ENCODE data around the gene TSPAN9.

GRCh38 chr12:3140284-3140683, 63.1 kb downstream of the TSPAN9 start:
- no peak for TF ChIP-seq POLR2AphosphoS5 (IDR thresholded peaks at IDR 0.05; ENCODE audit: low read depth, low read length)
- no peak for TF ChIP-seq EZH2phosphoT487 (IDR thresholded peaks at IDR 0.05; ENCODE audit: borderline replicate concordance)
- TF ChIP-seq CTCF (IDR thresholded peaks at IDR 0.05 in 2 of 3, conservative IDR thresholded peaks at IDR 0.05 in 1 of 3; ENCODE audit: borderline replicate concordance in 1 of 3, insufficient read depth in 1 of 3, low read depth in 2 of 3, low read length in 2 of 3): no peak

Measured in HCT116 (cell line).